Thyroid gland (tissue), 4 donors: Measurements from ENCODE around the gene GORASP1. TPM values are rescaled to one million over a fixed set of nuclear protein-coding genes. Genes with fewer than 3 reads are reported as not detected.

ENCODE experiments used
- DNase-seq, 2 donors: peaks; one replicate each; pipeline ENCODE4 v3.0.0-alpha.2; 2019
- H3K27ac ChIP-seq, 3 donors: fragments of 200-600 bp; sonication (generic); 1 replicate in 2 of 3; 2 replicates in 1 of 3; pipeline ENCODE4 v1.5.1; 2016 to 2019; ENCODE audit warnings: mild to moderate bottlenecking in 1 of 3, moderate library complexity in 1 of 3
- H3K27me3 ChIP-seq: fragments of 200-600 bp; sonication (generic); one replicate; pipeline ENCODE4 v1.5.1; 2019
- H3K36me3 ChIP-seq, 2 donors: fragments of 200-600 bp; sonication (generic); one replicate each; pipeline ENCODE4 v1.5.1; 2016 to 2019
- H3K4me1 ChIP-seq, 2 donors: fragments of 200-600 bp; sonication (generic); one replicate each; pipeline ENCODE4 v1.5.1; 2017 to 2019
- H3K4me3 ChIP-seq, 3 donors: fragments of 200-600 bp; sonication (generic); replicated peaks in 1 of 3; 1 replicate in 2 of 3; 2 replicates in 1 of 3; pipeline ENCODE4 v1.5.1; 2016; ENCODE audit warnings: mild to moderate bottlenecking in 1 of 3
- H3K9me3 ChIP-seq: fragments of 200-600 bp; sonication (generic); one replicate; pipeline ENCODE4 v1.5.1; 2017
- CTCF ChIP-seq, 6 experiments: fragments of 200-600 bp in 3 of 6; fragments of 450-650 bp in 3 of 6; sonication (generic) in 3 of 6; IDR thresholded peaks; one replicate each; pipeline ENCODE4 v1.5.1; 2016 to 2019; ENCODE audit warnings: antibody characterized with exemption in 6 of 6, mild to moderate bottlenecking in 2 of 6, inconsistent platforms in 1 of 6, moderate library complexity in 1 of 6
- POLR2A ChIP-seq, 2 donors: fragments of 450-650 bp; IDR thresholded peaks; one replicate each; pipeline ENCODE4 v1.6.1; 2017; ENCODE audit warnings: antibody characterized with exemption in 2 of 2, mild to moderate bottlenecking in 2 of 2, moderate library complexity in 1 of 2
- WGBS, 2 donors: methylation state at CpG; one replicate each; pipeline ENCODE4 v1.1.5; 2017; 5-methylcytosine and 5-hydroxymethylcytosine counted together
- intact Hi-C: fragments of 100-400 bp; cut with DNase I; formaldehyde crosslinking; loops from one replicate; pipeline ENCODE4 v1.15.1; 2023
- total RNA-seq, 4 donors: library from RNA; depleted of rRNA; stranded (reverse); fragments of >200 nt; gene quantifications; one replicate each; pipeline ENCODE4 v1.2.3, GENCODE V29; 2016

The GORASP1 gene
- total RNA-seq, 4 donors from 2014 or later, result 64.6 to 105 (median 101) TPM

GRCh38 chr3:39137991-39138803 lies 30.8 kb upstream of the GORASP1 start:
- intact Hi-C loops, result no loop called here

GRCh38 chr3:39137435-39137936 lies 30.1 kb upstream of the GORASP1 start:
- H3K4me1 ChIP-seq, result peaks cover 43 to 58% of the 10 kb centered on the region in 2 donors
- no peak overlapping the region for H3K4me3 ChIP-seq
- intact Hi-C loops, result no loop called here
- H3K27ac ChIP-seq, result peak overlapping the region in 1 of 3 donors; percentile 92
- H3K9me3 ChIP-seq, result no peaks in the 10 kb centered on the region
- peaks cover under 1 to 5% of the 10 kb centered on the region in 2 donors for H3K36me3 ChIP-seq
- DNase-seq, result no peak
- 92 to 97% methylated on average over 13 to 16 of the region's 18 CpGs for WGBS, 2 donors
- H3K27me3 ChIP-seq, result no peaks in the 10 kb centered on the region
- no peak for TF ChIP-seq POLR2A (IDR thresholded peaks at IDR 0.05)

More at GRCh38 chr3:39137991-39138803, 30.8 kb upstream of the GORASP1 start:
- DNase-seq, result no peak
- no peaks in the 10 kb centered on the region for H3K9me3 ChIP-seq
- peaks cover 8 to 12% of the 10 kb centered on the region in 2 donors for H3K36me3 ChIP-seq
- H3K27me3 ChIP-seq, result no peaks in the 10 kb centered on the region
- peaks cover 45 to 64% of the 10 kb centered on the region in 2 donors for H3K4me1 ChIP-seq
- no peak overlapping the region for H3K4me3 ChIP-seq
- WGBS, 2 donors, result 84 to 97% methylated on average over 10 of the region's 10 CpGs
- no peak for TF ChIP-seq CTCF (IDR thresholded peaks at IDR 0.05)
- no peak for TF ChIP-seq POLR2A (IDR thresholded peaks at IDR 0.05)
- peak overlapping the region; percentile 17 to 92 (median 89) for H3K27ac ChIP-seq

- DNase-seq, result no peak
- H3K36me3 ChIP-seq, result no peaks in the 10 kb centered on the region
- no peaks in the 10 kb centered on the region for H3K27me3 ChIP-seq
- H3K9me3 ChIP-seq, result no peaks in the 10 kb centered on the region
- no peak overlapping the region for H3K27ac ChIP-seq
- H3K4me1 ChIP-seq, result peaks cover 36 to 51% of the 10 kb centered on the region in 2 donors
- TF ChIP-seq POLR2A (IDR thresholded peaks at IDR 0.05) (no peak), CTCF (IDR thresholded peaks at IDR 0.05) (no peak)
- intact Hi-C loops, result no loop called here
- H3K4me3 ChIP-seq, result no peak overlapping the region
- WGBS, 2 donors, result 96 to 97% methylated on average over 16 to 19 of the region's 21 CpGs
Measured at GRCh38 chr3:39136533-39137434, 29.4 kb upstream of the GORASP1 start.

- Histone ChIP-seq H3K9me3 (no peaks in the 10 kb centered on the region), H3K27me3 (no peaks in the 10 kb centered on the region), H3K4me1 (peaks cover 21 to 36% of the 10 kb centered on the region in 2 donors), H3K27ac (peak overlapping the region in 2 of 3 donors; percentile 5 to 44), H3K36me3 (no peaks in the 10 kb centered on the region), H3K4me3 (no peak overlapping the region)
- intact Hi-C loops, result no loop called here
- WGBS, 2 donors, result 58 to 88% methylated on average over 2 to 8 of the region's 8 CpGs
- TF ChIP-seq CTCF (IDR thresholded peaks at IDR 0.05), result no peak
- no peak for TF ChIP-seq POLR2A (IDR thresholded peaks at IDR 0.05)
- DNase-seq, result peak; percentile 68 to 71
Measured at GRCh38 chr3:39135170-39135805, 27.9 kb upstream of the GORASP1 start.

GRCh38 chr3:39134305-39134704 lies 26.9 kb upstream of the GORASP1 start:
- Histone ChIP-seq H3K9me3 (no peaks in the 10 kb centered on the region), H3K27me3 (no peaks in the 10 kb centered on the region), H3K4me3 (no peak overlapping the region), H3K27ac (no peak overlapping the region), H3K4me1 (peaks cover 11 to 26% of the 10 kb centered on the region in 2 donors), H3K36me3 (no peaks in the 10 kb centered on the region)
- 88 to 97% methylated on average over 6 to 7 of the region's 7 CpGs for WGBS, 2 donors
- no peak for TF ChIP-seq POLR2A (IDR thresholded peaks at IDR 0.05)
- TF ChIP-seq CTCF (IDR thresholded peaks at IDR 0.05), result no peak
- intact Hi-C loops, result no loop called here
- DNase-seq, result no peak
